GM19463 (cell line): ENCODE results near the gene PCDHGA5.
"Not testable (repeated sequence)": the region's sequence is repeated elsewhere in the genome, so short reads cannot be mapped to it uniquely, and the experiment has no call there.

Experiments used
- ATAC-seq: cut with Tn5 transposase; IDR thresholded peaks from one replicate; pipeline ENCODE4 v1.9.1; 2021; ENCODE audit warnings: mild to moderate bottlenecking, moderate library complexity; ENCODE audit not compliant: unreplicated experiment

PCDHGA5 gene

GRCh38 chr5:141383345-141383744, 19.4 kb downstream of the PCDHGA5 start:
- ATAC-seq, result no peak

DNA sequence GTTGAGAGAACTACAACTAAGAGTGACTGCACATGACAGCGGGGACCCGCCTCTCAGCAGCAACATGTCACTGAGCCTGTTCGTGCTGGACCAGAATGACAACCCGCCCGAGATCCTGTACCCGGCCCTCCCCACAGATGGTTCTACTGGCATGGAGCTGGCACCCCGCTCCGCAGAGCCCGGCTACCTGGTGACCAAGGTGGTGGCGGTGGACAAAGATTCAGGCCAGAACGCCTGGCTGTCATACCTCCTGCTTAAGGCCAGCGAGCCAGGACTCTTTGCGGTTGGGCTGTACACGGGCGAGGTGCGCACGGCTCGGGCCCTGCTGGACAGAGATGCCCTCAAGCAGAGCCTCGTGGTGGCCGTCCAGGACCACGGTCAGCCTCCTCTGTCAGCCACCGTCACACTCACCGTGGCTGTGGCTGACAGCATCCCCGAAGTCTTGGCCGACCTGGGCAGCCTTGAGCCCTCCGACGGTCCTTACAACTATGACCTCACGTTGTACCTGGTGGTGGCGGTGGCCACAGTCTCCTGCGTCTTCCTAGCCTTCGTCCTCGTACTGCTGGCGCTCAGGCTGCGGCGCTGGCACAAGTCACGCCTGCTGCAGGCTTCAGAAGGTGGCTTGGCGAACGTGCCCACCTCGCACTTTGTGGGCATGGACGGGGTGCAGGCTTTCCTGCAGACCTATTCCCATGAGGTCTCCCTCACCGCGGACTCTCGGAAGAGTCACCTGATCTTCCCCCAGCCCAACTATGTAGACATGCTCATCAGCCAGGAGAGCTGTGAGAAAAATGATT, 20.7 kb downstream of the PCDHGA5 start:
- ATAC-seq, result no peak

DNA sequence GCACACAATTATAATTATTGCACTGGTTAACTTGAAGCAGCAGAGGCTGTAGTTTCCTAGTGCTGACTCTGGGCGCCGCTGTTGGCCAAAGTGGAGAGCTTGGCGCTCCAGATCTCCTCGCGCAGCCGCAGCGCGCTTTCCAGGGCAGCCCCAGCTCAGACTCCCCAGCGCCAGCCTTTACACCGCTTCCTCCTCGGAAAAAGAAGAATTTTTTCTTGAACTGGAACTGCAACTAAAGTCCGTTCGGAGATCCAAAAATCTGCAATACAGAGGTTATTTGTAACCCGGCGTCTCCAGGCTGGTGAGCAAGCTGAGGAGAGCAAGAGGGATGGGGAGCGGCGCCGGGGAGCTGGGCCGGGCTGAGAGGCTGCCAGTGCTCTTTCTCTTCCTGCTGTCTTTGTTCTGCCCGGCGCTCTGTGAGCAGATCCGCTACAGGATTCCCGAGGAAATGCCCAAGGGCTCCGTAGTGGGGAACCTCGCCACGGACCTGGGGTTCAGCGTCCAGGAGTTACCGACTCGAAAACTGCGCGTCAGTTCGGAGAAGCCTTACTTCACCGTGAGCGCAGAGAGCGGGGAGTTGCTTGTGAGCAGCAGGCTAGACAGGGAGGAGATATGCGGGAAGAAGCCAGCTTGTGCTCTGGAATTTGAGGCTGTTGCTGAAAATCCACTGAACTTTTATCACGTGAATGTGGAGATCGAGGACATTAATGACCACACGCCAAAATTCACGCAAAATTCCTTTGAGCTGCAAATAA, 23.8 kb downstream of the PCDHGA5 start, which contains the start of gene PCDHGB4:
Gene PCDHGB4 (plus strand): TSS at position 142 of the 755 bp plus-strand sequence. CDS start 187 bp downstream, at position 329.
- peak; percentile 56 for ATAC-seq

DNA sequence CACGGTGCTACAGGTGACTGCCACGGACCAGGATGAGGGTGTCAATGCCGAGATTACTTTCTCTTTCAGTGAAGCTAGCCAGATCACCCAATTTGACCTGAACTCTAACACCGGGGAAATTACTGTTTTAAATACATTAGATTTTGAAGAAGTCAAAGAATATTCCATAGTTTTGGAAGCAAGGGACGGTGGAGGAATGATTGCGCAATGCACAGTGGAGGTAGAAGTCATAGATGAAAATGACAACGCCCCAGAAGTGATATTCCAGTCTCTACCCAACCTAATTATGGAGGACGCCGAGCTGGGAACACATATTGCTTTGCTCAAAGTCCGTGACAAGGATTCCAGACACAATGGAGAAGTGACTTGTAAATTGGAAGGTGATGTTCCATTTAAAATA, 24.7 kb downstream of the PCDHGA5 start:
- ATAC-seq, result no peak

GRCh38 chr5:141389153-141390042, 25.4 kb downstream of the PCDHGA5 start:
- ATAC-seq, result no peak

GRCh38 chr5:141392429-141393198, 28.7 kb downstream of the PCDHGA5 start, which contains the start of gene PCDHGA8:
TSS of gene PCDHGA8 (plus strand) at chr5:141392633. CDS start at chr5:141392814, 181 bp downstream.
- ATAC-seq, result no peak

- no peak for ATAC-seq
Observed at GRCh38 chr5:141393267-141393666, 29.3 kb downstream of the PCDHGA5 start.

DNA sequence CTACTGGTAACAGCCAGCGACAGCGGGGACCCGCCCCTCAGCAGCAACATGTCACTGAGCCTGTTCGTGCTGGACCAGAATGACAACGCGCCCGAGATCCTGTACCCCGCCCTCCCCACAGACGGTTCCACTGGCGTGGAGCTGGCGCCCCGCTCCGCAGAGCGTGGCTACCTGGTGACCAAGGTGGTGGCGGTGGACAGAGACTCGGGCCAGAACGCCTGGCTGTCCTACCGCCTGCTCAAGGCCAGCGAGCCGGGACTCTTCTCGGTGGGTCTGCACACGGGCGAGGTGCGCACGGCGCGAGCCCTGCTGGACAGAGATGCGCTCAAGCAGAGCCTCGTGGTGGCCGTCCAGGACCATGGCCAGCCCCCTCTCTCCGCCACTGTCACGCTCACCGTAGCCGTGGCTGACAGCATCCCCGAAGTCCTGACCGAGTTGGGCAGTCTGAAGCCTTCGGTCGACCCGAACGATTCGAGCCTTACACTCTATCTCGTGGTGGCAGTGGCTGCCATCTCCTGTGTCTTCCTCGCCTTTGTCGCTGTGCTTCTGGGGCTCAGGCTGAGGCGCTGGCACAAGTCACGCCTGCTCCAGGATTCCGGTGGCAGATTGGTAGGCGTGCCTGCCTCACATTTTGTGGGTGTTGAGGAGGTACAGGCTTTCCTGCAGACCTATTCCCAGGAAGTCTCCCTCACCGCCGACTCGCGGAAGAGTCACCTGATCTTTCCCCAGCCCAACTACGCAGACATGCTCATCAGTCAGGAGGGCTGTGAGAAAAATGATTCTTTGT, 30.6 kb downstream of the PCDHGA5 start:
- not testable (repeated sequence) for ATAC-seq

DNA sequence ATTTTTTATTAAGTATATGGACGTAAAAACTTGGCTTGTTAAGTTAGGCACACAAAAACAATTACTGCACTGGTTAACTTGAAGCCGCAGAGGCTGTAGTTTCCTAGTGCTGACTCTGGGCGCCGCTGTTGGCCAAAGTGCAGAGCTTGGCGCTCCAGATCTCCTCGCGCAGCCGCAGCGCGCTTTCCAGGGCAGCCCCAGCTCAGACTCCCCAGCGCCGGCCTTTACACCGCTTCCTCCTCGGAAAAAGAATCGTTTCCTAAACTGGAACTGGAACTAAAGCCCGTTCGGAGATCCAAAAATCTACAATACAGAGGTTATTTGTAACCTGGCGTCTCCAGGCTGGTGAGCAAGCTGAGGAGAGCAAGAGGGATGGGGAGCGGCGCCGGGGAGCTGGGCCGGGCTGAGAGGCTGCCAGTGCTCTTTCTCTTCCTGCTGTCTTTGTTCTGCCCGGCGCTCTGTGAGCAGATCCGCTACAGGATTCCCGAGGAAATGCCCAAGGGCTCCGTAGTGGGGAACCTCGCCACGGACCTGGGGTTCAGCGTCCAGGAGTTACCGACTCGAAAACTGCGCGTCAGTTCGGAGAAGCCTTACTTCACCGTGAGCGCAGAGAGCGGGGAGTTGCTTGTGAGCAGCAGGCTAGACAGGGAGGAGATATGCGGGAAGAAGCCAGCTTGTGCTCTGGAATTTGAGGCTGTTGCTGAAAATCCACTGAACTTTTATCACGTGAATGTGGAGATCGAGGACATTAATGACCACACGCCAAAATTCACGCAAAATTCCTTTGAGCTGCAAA, 34.0 kb downstream of the PCDHGA5 start, which contains the start of gene PCDHGB5:
Gene PCDHGB5 (plus strand): TSS at position 192 of the 796 bp plus-strand sequence. CDS start 181 bp downstream, at position 373.
- ATAC-seq, result peak; percentile 99

GRCh38 chr5:141398608-141399007, 34.6 kb downstream of the PCDHGA5 start:
- no peak for ATAC-seq

DNA sequence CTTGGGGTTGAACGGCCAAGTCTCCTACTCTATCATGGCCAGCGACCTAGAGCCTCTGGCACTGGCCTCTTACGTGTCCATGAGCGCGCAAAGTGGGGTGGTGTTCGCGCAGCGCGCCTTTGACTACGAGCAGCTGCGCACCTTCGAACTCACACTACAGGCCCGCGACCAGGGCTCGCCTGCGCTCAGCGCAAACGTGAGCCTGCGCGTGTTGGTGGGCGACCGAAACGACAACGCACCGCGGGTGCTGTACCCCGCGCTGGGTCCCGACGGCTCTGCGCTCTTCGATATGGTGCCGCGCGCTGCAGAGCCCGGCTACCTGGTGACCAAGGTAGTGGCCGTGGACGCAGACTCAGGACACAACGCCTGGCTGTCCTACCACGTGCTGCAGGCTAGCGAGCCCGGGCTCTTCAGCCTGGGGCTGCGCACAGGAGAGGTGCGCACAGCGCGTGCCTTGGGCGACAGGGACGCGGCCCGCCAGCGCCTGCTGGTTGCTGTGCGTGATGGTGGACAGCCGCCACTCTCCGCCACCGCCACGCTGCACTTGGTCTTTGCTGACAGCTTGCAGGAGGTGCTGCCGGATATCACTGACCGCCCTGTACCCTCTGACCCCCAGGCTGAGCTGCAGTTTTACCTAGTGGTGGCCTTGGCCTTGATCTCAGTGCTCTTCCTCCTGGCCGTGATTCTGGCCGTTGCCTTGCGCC, 35.7 kb downstream of the PCDHGA5 start:
- ATAC-seq, result no peak

DNA sequence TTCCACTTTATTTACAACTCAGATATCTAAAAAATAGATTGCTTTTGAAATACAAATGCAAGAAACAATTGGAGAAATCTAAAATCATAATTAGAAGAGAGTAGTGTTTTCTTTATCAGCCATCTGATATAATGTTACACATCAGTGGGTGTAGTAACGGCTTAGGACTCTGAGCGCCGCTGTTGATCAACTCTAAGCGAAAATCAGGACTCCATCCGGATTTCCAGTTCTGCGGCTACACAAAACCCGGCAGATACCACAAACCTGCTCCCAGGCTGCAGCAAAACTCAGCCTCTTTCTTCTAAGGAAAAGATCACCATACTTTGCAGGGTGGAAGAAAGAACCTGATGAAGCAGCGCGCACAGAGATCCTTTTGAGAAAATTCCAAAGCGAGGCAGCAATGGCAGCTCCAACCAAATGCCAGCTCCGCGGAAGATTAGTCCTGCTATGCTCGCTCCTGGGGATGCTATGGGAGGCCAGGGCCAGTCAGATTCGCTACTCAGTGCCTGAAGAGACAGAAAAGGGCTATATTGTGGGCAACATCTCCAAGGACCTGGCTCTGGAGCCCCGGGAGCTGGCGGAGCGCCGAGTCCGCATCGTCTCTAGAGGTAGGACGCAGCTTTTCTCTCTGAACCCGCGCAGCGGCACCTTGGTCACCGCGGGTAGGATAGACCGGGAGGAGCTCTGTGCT, 38.7 kb downstream of the PCDHGA5 start, which contains the start of gene PCDHGA9:
Gene PCDHGA9 (plus strand): TSS at position 226 of the 691 bp plus-strand sequence. CDS start 175 bp downstream, at position 401.
- no peak for ATAC-seq

DNA sequence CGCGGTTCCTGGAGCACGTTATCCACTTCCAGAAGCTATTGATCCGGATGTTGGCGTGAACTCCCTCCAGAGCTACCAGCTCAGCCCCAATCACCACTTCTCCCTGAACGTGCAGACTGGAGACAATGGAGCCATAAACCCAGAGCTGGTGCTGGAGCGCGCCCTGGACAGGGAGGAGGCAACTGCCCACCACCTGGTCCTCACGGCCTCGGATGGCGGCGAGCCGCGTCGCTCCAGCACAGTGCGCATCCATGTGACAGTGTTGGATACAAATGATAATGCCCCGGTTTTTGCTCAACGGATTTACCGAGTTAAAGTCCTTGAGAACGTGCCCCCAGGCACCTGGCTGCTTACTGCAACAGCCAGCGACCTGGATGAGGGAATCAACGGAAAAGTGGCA, 39.4 kb downstream of the PCDHGA5 start:
- no peak for ATAC-seq

GRCh38 chr5:141407790-141408505, 44.0 kb downstream of the PCDHGA5 start, which contains the start of gene PCDHGB6:
TSS of gene PCDHGB6 (plus strand) at chr5:141408021. CDS start at chr5:141408203, 182 bp downstream.
- ATAC-seq, result peak; percentile 85

GRCh38 chr5:141409598-141410306, 45.8 kb downstream of the PCDHGA5 start:
- ATAC-seq, result no peak

DNA sequence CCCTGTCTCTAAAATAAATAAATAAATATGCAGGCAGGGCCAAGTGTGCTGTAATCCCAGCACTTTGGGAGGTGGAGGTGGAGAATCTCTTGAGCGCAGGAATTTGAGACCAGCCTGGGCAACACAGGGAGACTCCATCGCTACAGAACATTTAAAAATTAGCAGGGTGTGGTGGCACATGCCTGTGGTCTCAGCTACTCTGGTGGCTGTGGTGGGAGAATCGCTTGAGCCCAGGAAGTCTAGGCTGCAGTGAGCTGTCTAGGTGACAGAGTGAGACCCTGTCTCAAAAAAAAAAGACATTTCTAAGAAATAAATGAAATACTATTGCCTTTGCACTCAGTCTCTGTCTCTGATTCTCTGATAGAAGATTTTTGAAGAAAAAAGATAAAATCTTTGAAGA, 47.6 kb downstream of the PCDHGA5 start:
- ATAC-seq, result no peak
